HG03045 (cell line): ENCODE measurements around the gene TMEM43.
A peak's percentile ranks its signal among the peaks of the same experiment; 100 is the strongest.

Source experiments
- ATAC-seq: cut with Tn5 transposase; IDR thresholded peaks from one replicate; pipeline ENCODE4 v1.9.1; 2021; ENCODE audit warnings: mild to moderate bottlenecking, moderate library complexity; ENCODE audit not compliant: unreplicated experiment

The TMEM43 gene

GRCh38 chr3:14170531-14171159 lies 45.8 kb downstream of the TMEM43 start:
- no peak for ATAC-seq

DNA sequence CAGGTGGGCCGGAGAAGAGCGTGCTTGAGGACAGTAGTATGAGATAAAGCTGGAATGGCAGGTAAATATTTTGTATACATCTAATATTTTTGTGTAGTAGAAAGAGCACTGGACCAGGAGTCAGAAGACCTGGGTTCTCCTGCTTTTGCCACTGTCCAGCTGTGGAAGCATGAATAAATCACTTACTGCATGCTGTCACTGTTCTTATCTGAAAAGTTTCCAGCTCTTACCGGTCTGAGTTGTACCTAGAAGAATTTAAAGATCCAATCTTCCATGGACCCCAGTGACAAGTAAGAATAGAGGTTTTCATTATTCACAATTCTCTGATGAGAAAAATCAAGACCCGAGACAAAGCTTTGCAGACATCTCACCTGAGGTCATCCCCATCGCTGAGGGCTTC lies 47.6 kb downstream of the TMEM43 start:
- ATAC-seq: no peak

- no peak for ATAC-seq
Measured at GRCh38 chr3:14174483-14174882, 49.6 kb downstream of the TMEM43 start.

DNA sequence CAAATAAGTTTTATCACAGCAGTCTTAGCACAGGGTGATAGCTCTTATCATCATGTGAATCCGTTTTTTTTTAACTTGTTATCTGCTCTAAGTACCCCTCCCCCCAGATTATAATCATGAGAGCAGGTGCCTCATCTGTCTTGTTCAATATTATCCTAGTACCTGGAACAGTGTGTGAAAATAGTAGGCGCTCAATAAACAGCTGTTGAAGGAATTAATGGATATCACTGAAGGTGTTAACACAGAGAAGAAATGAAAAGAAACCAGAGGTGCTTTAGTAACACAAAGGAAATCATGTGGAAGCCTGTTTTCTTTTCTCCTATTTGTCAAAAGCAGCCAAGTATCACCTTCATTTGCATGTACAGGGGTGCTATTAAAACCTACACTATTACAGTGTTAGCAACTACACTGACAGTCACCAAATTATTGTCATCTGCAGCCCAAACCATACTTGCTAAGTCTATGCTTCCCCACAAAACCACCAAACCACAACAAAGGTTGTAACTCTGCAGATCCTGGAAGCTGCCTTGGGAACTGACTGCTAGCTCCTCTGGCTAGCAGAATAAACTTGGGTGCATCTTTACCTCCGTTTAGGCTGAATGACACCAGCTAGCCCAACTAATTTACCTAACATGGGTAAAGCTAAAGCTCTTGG lies 50.7 kb downstream of the TMEM43 start:
- no peak for ATAC-seq

- ATAC-seq: no peak
Measured at GRCh38 chr3:14177580-14178246, 52.9 kb downstream of the TMEM43 start.

GRCh38 chr3:14178247-14179113 lies 53.6 kb downstream of the TMEM43 start, which contains the start of the genes LSM3 and XPC:
LSM3 (plus strand) TSS chr3:14178817; CDS start chr3:14178861, 44 bp downstream.
XPC (minus strand) TSS chr3:14178601; CDS start chr3:14178568, 33 bp downstream.
- peak; percentile 94 for ATAC-seq

DNA sequence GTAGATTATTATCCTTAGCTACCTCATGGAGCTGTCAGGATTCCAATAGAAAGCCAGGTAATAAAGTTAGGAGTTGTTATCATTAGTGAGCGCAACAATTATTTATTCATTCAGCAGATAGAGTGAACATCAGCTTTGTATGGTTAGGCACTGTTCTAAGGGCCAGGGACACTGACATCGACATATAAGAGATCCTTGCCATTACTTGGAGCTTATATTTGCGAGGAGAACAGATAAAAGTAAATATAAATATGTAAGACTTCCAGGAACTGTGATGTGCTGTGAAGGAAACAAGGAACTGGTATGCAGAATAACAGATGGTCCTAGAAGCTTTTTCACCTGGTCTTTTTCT lies 54.2 kb downstream of the TMEM43 start:
- ATAC-seq: no peak

GRCh38 chr3:14179795-14180194 lies 54.9 kb downstream of the TMEM43 start:
- no peak for ATAC-seq

DNA sequence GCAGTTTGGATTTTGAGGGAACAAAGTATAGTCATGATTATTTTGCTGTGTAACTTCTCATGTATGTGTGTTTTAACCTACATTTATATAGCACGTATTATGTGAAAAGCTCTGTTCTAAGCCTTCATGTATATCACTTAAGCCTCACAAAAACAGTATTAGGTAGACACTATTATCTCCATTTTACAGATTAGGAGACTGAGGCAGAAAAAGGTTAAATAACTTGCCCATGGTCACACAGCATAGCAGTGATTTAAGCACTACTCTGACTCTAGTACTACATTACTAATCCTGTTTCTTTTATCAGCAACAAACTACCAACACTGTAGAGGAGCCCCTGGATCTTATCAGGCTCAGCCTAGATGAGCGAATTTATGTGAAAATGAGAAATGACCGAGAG lies 56.4 kb downstream of the TMEM43 start:
- ATAC-seq: no peak

GRCh38 chr3:14183015-14183577 lies 58.2 kb downstream of the TMEM43 start:
- ATAC-seq: no peak

- no peak for ATAC-seq
Measured at GRCh38 chr3:14186854-14187458, 62.1 kb downstream of the TMEM43 start.

- no peak for ATAC-seq
Measured at GRCh38 chr3:14188041-14188754, 63.3 kb downstream of the TMEM43 start.
